Measurements from ENCODE around the gene GADD45G. TPM values are rescaled to one million over a fixed set of nuclear protein-coding genes. Genes with fewer than 3 reads are reported as not detected.

GADD45G gene
- total RNA-seq, 2 experiments from 2014 or later: not detected

GRCh38 chr9:89598926-89599325 is 5.9 kb upstream of the GADD45G start:
- Histone ChIP-seq H3K79me2 (ENCODE audit: insufficient read depth, low read depth, low read length) (no peaks in the 10 kb centered on the region), H2AFZ (ENCODE audit: low read length) (no peak overlapping the region), H4K20me1 (ENCODE audit: insufficient read depth, low read length) (0 out of 2 replicates have a peak, but pooled peaks cover 5% of the 10 kb centered on the region), H3K9me2 (ENCODE audit: insufficient read depth, low read length) (no peaks in the 10 kb centered on the region), H3K27ac (ENCODE audit: low read depth, low read length, poor library complexity, severe bottlenecking) (no peak overlapping the region), H3K4me1 (ENCODE audit: insufficient read depth, low read length, poor library complexity, severe bottlenecking) (peaks cover 8% of the 10 kb centered on the region), H3K4me2 (ENCODE audit: low read length) (no peak overlapping the region), H3K4me3 (ENCODE audit: low read depth, low read length, poor library complexity, severe bottlenecking) (no peak overlapping the region), H3K9me3 (ENCODE audit: low read length) (no peaks in the 10 kb centered on the region), H3K36me3 (ENCODE audit: insufficient read depth, low read length) (no peaks in the 10 kb centered on the region)
- TF ChIP-seq, protein P1, sequence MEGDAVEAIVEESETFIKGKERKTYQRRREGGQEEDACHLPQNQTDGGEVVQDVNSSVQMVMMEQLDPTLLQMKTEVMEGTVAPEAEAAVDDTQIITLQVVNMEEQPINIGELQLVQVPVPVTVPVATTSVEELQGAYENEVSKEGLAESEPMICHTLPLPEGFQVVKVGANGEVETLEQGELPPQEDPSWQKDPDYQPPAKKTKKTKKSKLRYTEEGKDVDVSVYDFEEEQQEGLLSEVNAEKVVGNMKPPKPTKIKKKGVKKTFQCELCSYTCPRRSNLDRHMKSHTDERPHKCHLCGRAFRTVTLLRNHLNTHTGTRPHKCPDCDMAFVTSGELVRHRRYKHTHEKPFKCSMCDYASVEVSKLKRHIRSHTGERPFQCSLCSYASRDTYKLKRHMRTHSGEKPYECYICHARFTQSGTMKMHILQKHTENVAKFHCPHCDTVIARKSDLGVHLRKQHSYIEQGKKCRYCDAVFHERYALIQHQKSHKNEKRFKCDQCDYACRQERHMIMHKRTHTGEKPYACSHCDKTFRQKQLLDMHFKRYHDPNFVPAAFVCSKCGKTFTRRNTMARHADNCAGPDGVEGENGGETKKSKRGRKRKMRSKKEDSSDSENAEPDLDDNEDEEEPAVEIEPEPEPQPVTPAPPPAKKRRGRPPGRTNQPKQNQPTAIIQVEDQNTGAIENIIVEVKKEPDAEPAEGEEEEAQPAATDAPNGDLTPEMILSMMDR (conservative IDR thresholded peaks at IDR 0.05; ENCODE audit: low read length): no peak
- TF ChIP-seq EZH2phosphoT487 (IDR thresholded peaks at IDR 0.05; ENCODE audit: borderline replicate concordance, low read depth, low read length): no peak
- intact Hi-C loops (cut with micrococcal nuclease; ENCODE audit: unreplicated experiment): loop anchor here (1.0 to 10.0 kb wide), 2 partner anchors 503 to 1156 kb away; no protein-coding TSS in a partner anchor
- CTCF ChIA-PET (ENCODE audit: unreplicated experiment): no interaction called here
- no peak for DNase-seq (ENCODE audit: low spot score)
- no TSS peak for BruUV-seq (replicated peaks)
- POLR2A ChIA-PET: interaction anchor here (0.8 kb wide), 1 partner anchor 461 kb away, joined by 3 read pairs; no protein-coding TSS in a partner anchor

DNA sequence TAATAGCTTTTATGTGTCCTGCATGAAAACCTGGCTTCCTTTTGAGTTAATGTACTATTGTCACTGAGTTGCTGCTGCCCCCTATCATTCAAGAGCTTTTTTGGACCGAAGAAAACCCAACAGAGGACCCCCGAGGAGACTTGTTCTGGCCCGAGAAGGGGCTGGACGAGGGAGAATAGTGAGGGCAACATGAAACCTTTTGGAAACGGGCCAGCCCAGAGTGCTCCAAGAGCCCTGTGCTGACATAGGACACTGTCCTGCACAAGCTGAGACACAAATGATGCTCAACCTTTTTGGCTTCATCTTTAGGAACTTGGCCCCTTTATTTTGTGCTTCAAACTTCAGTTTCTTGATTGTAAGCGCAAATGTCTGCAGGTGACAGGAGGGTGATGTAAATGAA is 4.0 kb upstream of the GADD45G start:
- no peak overlapping the region for H3K4me2 ChIP-seq (ENCODE audit: low read length)
- H4K20me1 ChIP-seq (ENCODE audit: insufficient read depth, low read length): 0 out of 2 replicates have a peak, but pooled peaks cover 5% of the 10 kb centered on the region
- BruUV-seq (replicated peaks): no TSS peak
- intact Hi-C loops (cut with micrococcal nuclease; ENCODE audit: unreplicated experiment): loop anchor here (5.0 kb wide), 4 partner anchors 141 to 396 kb away; no protein-coding TSS in a partner anchor
- peaks cover 13% of the 10 kb centered on the region for H3K4me1 ChIP-seq (ENCODE audit: insufficient read depth, low read length, poor library complexity, severe bottlenecking)
- H3K9me3 ChIP-seq (ENCODE audit: low read length): no peaks in the 10 kb centered on the region
- H3K27ac ChIP-seq (ENCODE audit: low read depth, low read length, poor library complexity, severe bottlenecking): no peak overlapping the region
- no peaks in the 10 kb centered on the region for H3K9me2 ChIP-seq (ENCODE audit: insufficient read depth, low read length)
- POLR2A ChIA-PET: no interaction called here
- H2AFZ ChIP-seq (ENCODE audit: low read length): no peak overlapping the region
- no peaks in the 10 kb centered on the region for H3K79me2 ChIP-seq (ENCODE audit: insufficient read depth, low read depth, low read length)
- TF ChIP-seq EZH2phosphoT487 (IDR thresholded peaks at IDR 0.05; ENCODE audit: borderline replicate concordance, low read depth, low read length): no peak
- TF ChIP-seq, protein P1 (conservative IDR thresholded peaks at IDR 0.05; ENCODE audit: low read length): no peak
- DNase-seq (ENCODE audit: low spot score): no peak
- no peaks in the 10 kb centered on the region for H3K36me3 ChIP-seq (ENCODE audit: insufficient read depth, low read length)
- CTCF ChIA-PET (ENCODE audit: unreplicated experiment): interaction anchor here (1.0 kb wide), 1 partner anchor 501 kb away, joined by 4 read pairs; no protein-coding TSS in a partner anchor
- no peak overlapping the region for H3K4me3 ChIP-seq (ENCODE audit: low read depth, low read length, poor library complexity, severe bottlenecking)

- Histone ChIP-seq H3K9me2 (ENCODE audit: insufficient read depth, low read length) (no peaks in the 10 kb centered on the region), H3K4me2 (ENCODE audit: low read length) (no peak overlapping the region), H3K4me3 (ENCODE audit: low read depth, low read length, poor library complexity, severe bottlenecking) (no peak overlapping the region), H3K9me3 (ENCODE audit: low read length) (no peaks in the 10 kb centered on the region), H2AFZ (ENCODE audit: low read length) (no peak overlapping the region), H4K20me1 (ENCODE audit: insufficient read depth, low read length) (0 out of 2 replicates have a peak, but pooled peaks cover 5% of the 10 kb centered on the region), H3K79me2 (ENCODE audit: insufficient read depth, low read depth, low read length) (no peaks in the 10 kb centered on the region), H3K27ac (ENCODE audit: low read depth, low read length, poor library complexity, severe bottlenecking) (no peak overlapping the region), H3K4me1 (ENCODE audit: insufficient read depth, low read length, poor library complexity, severe bottlenecking) (peaks cover 13% of the 10 kb centered on the region), H3K36me3 (ENCODE audit: insufficient read depth, low read length) (no peaks in the 10 kb centered on the region)
- no TSS peak for BruUV-seq (replicated peaks)
- ChIA-PET CTCF (ENCODE audit: unreplicated experiment) (interaction anchor here (0.7 to 1.6 kb wide), 3 partner anchors 9 to 501 kb away, joined by 3 to 4 read pairs (median 4); no protein-coding TSS in a partner anchor), POLR2A (interaction anchor here (0.5 kb wide), 1 partner anchor 240 kb away, joined by 3 read pairs; no protein-coding TSS in a partner anchor)
- no peak for DNase-seq (ENCODE audit: low spot score)
- no peak for TF ChIP-seq EZH2phosphoT487 (IDR thresholded peaks at IDR 0.05; ENCODE audit: borderline replicate concordance, low read depth, low read length)
- TF ChIP-seq, protein P1 (conservative IDR thresholded peaks at IDR 0.05; ENCODE audit: low read length): no peak
- intact Hi-C loops (cut with micrococcal nuclease; ENCODE audit: unreplicated experiment): loop anchor here (5.0 kb wide), 4 partner anchors 141 to 396 kb away; no protein-coding TSS in a partner anchor
Observed at GRCh38 chr9:89601306-89601705, 3.5 kb upstream of the GADD45G start.

All from OCI-LY7 (cell line).